Measurements from ENCODE around the gene NAV1. TPM values are rescaled to one million over a fixed set of nuclear protein-coding genes. Genes with fewer than 3 reads are reported as not detected.

Gene NAV1
- polyA plus RNA-seq, 1 donor (not counting 4 experiments of a cell fraction or from before 2014, with no cell fraction given), result 13.2 TPM

GRCh38 chr1:201554789-201555592 lies 16.1 kb downstream of the NAV1 start:
- Histone ChIP-seq H3K4me3 (ENCODE audit: control insufficient read depth in 2 of 3, extremely low read depth in 1 of 3, insufficient read depth in 2 of 3, low read depth in 1 of 3, low read length in 3 of 3) (no peak overlapping the region), H3K79me2 (ENCODE audit: control insufficient read depth, insufficient read depth, low read length) (no peaks in the 10 kb centered on the region), H3K9me1 (ENCODE audit: control insufficient read depth, extremely low read depth, insufficient read depth, low read length) (no peaks in the 10 kb centered on the region), H3K27ac (ENCODE audit: control insufficient read depth, insufficient read depth, low read length) (no peak overlapping the region), H3K4me1 (ENCODE audit: control insufficient read depth, extremely low read depth, insufficient read depth, low read length) (no peaks in the 10 kb centered on the region), H3K9ac (ENCODE audit: control insufficient read depth, extremely low read depth, insufficient read depth, low read length) (no peak overlapping the region), H3K9me3 (ENCODE audit: control insufficient read depth, low read depth, low read length) (no peaks in the 10 kb centered on the region), H3K36me3 (ENCODE audit: control insufficient read depth in 2 of 2, extremely low read depth in 1 of 2, insufficient read depth in 2 of 2, low read length in 2 of 2) (no peaks in the 10 kb centered on the region), H2AFZ (ENCODE audit: control insufficient read depth, low read length) (no peak overlapping the region), H3K4me2 (ENCODE audit: control insufficient read depth, extremely low read depth, insufficient read depth, low read depth, low read length) (no peak overlapping the region), H3K27me3 (ENCODE audit: control insufficient read depth, extremely low read depth, insufficient read depth, low read length) (no peaks in the 10 kb centered on the region), H4K20me1 (ENCODE audit: control insufficient read depth, extremely low read depth, insufficient read depth, low read length) (no peaks in the 10 kb centered on the region)
- no peak for TF ChIP-seq EZH2 (IDR thresholded peaks at IDR 0.05; ENCODE audit: low read length)
- no peak for TF ChIP-seq CTCF (optimal IDR thresholded peaks at IDR 0.05 in 1 of 3, IDR thresholded peaks at IDR 0.05 in 1 of 3, conservative IDR thresholded peaks at IDR 0.05 in 1 of 3; ENCODE audit: extremely low read depth in 1 of 3, insufficient read depth in 2 of 3, low read length in 3 of 3)
- dilution Hi-C loops (cut with MboI; ENCODE audit: extremely low pct_ligation_motif_present, low sequenced_read_pairs), result loop anchor here (25.0 kb wide), 2 partner anchors 132 to 232 kb away; no protein-coding TSS in a partner anchor
- DNase-seq (ENCODE audit: low read depth, low spot score) (no peak), FAIRE-seq (no peak)

GRCh38 chr1:201555593-201555945 lies 16.6 kb downstream of the NAV1 start:
- Histone ChIP-seq H4K20me1 (ENCODE audit: control insufficient read depth, extremely low read depth, insufficient read depth, low read length) (no peaks in the 10 kb centered on the region), H3K9me1 (ENCODE audit: control insufficient read depth, extremely low read depth, insufficient read depth, low read length) (no peaks in the 10 kb centered on the region), H3K9me3 (ENCODE audit: control insufficient read depth, low read depth, low read length) (no peaks in the 10 kb centered on the region), H3K36me3 (ENCODE audit: control insufficient read depth in 2 of 2, extremely low read depth in 1 of 2, insufficient read depth in 2 of 2, low read length in 2 of 2) (no peaks in the 10 kb centered on the region), H2AFZ (ENCODE audit: control insufficient read depth, low read length) (no peak overlapping the region), H3K4me1 (ENCODE audit: control insufficient read depth, extremely low read depth, insufficient read depth, low read length) (no peaks in the 10 kb centered on the region), H3K27me3 (ENCODE audit: control insufficient read depth, extremely low read depth, insufficient read depth, low read length) (no peaks in the 10 kb centered on the region), H3K79me2 (ENCODE audit: control insufficient read depth, insufficient read depth, low read length) (no peaks in the 10 kb centered on the region), H3K4me2 (ENCODE audit: control insufficient read depth, extremely low read depth, insufficient read depth, low read depth, low read length) (no peak overlapping the region), H3K4me3 (ENCODE audit: control insufficient read depth in 2 of 3, extremely low read depth in 1 of 3, insufficient read depth in 2 of 3, low read depth in 1 of 3, low read length in 3 of 3) (no peak overlapping the region), H3K27ac (ENCODE audit: control insufficient read depth, insufficient read depth, low read length) (no peak overlapping the region), H3K9ac (ENCODE audit: control insufficient read depth, extremely low read depth, insufficient read depth, low read length) (no peak overlapping the region)
- DNase-seq (ENCODE audit: low read depth, low spot score) (no peak), FAIRE-seq (no peak)
- dilution Hi-C loops (cut with MboI; ENCODE audit: extremely low pct_ligation_motif_present, low sequenced_read_pairs), result loop anchor here (25.0 kb wide), 2 partner anchors 132 to 232 kb away; no protein-coding TSS in a partner anchor
- TF ChIP-seq CTCF (optimal IDR thresholded peaks at IDR 0.05 in 1 of 3, IDR thresholded peaks at IDR 0.05 in 1 of 3, conservative IDR thresholded peaks at IDR 0.05 in 1 of 3; ENCODE audit: extremely low read depth in 1 of 3, insufficient read depth in 2 of 3, low read length in 3 of 3) (no peak), EZH2 (IDR thresholded peaks at IDR 0.05; ENCODE audit: low read length) (no peak)
